Skin epidermis (tissue), 12 donors: Measurements from ENCODE around the gene GATD1.

Experiments
- H3K27ac ChIP-seq, 21 experiments: fragments of 200-600 bp; sonication (generic) in 11 of 21; one replicate each; pipeline ENCODE4 v1.5.0; 2020; ENCODE audit warnings: mild to moderate bottlenecking in 3 of 21, inconsistent platforms in 2 of 21, moderate library complexity in 2 of 21
- H3K4me3 ChIP-seq, 7 experiments: fragments of 200-600 bp; sonication (generic) in 2 of 7; one replicate each; pipeline ENCODE4 v1.5.0; 2020; ENCODE audit warnings: inconsistent platforms in 2 of 7, mild to moderate bottlenecking in 2 of 7, moderate library complexity in 1 of 7

The GATD1 gene

DNA sequence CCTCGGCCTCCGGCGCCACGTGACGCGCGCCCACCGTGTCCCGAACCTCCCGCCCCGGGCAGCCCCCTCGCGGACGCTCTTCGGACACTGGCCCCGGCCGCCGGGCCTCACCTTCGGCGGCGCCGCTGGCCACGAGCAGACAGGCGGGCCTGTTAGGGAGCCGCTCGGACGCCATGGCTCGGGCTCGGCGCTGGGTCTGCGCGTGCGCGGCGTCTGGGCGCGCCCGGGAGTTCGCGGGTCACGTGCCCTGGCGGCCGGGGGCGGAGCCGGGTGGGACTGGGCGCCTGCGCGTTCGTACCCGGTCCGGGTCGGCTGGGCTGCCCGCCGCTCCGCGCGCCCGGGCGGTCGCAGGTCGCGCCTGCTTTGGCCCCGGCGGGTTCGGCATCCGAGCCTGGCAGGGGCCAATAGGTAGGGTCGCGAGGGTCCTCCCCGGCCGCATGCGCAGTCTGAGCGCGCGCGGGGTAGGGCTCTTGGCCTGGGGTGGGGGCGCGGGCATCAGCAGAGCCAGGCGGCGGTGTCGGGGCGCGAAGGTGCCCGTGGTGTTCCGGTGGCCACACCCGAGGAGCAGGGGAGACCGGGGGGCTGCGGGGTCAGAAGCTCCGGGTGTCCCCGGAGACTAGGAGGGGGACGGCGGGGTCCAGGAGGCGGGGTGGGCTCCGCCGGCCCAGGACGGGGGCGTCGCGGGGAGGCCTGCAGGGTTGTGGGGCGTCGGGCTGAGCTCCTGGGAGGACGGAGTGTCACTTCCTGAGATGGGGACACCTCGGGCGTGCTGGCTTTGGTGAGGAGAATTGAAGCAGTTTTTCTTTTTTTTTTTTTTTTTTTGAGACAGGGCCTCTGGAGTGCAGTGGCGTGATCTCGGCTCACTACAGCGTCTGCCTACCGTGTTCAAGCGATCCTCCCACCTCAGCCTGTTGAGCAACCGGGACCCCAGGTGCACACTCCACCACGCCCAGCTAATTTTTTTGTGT is at the start of gene GATD1:
TSS of gene GATD1 (minus strand) at position 200 of the 968 bp plus-strand sequence. CDS start at position 175, 25 bp downstream.
- peak within 1 kb of the TSS; percentile 74 to 97 (median 93) for H3K27ac ChIP-seq

DNA sequence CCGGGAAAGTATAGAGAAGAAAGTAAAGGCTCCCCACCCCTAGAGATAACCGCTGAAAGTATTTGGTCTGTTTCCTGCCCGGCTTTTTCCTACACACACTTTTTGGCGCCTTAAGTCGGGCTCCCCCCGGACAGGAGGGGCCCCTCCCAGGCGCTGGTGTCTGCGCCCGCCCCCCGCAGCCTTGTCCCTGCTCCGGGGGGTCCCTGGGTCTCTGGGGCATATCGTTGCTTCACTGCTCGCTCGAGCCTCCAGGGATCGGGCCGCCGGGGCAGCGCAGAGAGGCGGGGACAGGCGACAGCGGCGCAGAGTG is 49.5 kb upstream of the GATD1 start:
- Histone ChIP-seq H3K4me3 (peak overlapping the region; percentile 14 to 49 (median 39)), H3K27ac (peak overlapping the region in 17 of 21 experiments; percentile 4 to 74 (median 58))

More for the DNA sequence above, at the start of gene GATD1:
- H3K4me3 ChIP-seq: peak within 1 kb of the TSS; percentile 57 to 91 (median 88)

DNA sequence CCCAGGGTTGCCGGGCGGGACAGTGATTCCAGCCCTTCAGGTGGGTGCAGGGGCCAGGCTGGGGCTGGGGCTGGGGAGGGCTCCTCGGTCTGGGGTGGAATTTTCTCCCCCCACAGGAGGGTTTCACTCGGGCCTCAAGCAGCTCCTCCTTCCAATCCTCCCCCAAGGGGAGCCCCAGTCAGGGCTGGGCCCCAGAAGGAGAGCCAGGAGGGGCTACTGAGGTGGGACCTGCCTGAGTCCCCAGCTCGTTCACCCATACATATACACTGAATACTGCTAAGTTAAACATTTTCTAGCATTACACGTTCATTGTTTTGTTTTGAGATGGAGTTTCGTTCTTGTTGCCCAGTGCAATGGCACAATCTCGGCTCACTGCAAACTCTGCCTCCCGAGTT is 48.9 kb upstream of the GATD1 start:
- H3K4me3 ChIP-seq: no peak overlapping the region
- H3K27ac ChIP-seq: peak overlapping the region in 7 of 21 experiments; percentile 17 to 74 (median 48)

GRCh38 chr11:825366-826226 is 48.3 kb upstream of the GATD1 start:
- Histone ChIP-seq H3K4me3 (no peak overlapping the region), H3K27ac (peak overlapping the region in 6 of 21 experiments; percentile 17 to 74 (median 52))

GRCh38 chr11:824942-825341 is 47.7 kb upstream of the GATD1 start:
- Histone ChIP-seq H3K27ac (peak overlapping the region in 1 of 21 experiments; percentile 4), H3K4me3 (no peak overlapping the region)

DNA sequence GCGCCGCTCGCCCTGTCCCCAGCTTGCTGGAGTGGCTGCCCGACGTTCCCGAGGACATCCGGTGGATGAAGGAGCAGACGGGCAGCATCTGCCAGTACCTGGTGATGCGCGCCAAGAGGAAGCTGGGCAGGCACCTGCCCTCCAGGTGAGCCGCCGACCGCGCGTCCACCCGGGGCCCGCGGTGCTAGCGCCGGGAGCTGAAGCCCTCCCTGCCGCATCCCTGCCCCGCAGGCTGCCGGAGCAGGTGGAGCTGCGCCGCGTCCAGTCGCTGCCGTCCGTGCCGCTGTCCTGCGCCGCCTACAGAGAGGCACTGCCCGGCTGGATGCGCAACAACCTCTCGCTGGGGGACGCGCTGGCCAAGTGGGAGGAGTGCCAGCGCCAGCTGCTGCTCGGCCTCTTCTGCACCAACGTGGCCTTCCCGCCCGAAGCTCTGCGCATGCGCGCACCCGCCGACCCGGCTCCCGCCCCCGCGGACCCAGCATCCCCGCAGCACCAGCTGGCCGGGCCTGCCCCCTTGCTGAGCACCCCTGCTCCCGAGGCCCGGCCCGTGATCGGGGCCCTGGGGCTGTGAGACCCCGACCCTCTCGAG is 47.1 kb upstream of the GATD1 start:
- Histone ChIP-seq H3K27ac (no peak overlapping the region), H3K4me3 (no peak overlapping the region)

GRCh38 chr11:823441-824291 is 46.4 kb upstream of the GATD1 start:
- H3K4me3 ChIP-seq: no peak overlapping the region
- no peak overlapping the region for H3K27ac ChIP-seq

DNA sequence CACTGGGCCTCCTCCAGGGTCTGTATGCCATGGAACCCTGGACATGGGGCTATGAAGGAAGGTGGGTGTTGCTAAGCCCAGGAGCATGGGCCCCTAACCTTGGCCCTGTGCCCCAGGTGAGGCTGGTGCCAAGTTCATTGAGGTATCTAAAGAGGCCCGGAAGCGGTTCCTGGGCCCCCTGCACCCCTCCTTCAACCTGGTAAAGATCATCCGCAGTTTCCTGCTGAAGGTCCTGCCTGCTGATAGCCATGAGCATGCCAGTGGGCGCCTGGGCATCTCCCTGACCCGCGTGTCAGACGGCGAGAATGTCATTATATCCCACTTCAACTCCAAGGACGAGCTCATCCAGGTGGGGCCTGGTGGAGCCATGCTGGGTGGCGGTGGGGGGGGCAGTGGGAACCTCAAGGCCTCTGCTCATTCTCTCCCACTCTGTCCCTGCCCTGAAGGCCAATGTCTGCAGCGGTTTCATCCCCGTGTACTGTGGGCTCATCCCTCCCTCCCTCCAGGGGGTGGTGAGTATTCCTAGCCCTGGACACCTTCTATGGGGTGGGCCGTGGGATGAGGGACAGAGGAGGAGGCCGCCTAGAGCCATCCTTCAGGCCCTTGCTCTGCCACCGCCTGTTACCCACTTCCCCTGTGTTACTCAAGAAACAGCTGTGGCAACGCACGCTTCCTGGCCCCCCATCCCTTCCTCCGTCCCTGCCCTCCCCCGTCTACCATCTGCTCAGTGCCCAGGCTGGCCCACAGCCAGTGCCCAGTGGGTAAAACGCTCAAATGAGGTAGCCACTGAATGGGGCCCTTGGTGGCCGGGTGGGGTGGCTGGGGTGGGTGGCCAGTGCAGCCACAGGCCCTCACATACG is 44.5 kb upstream of the GATD1 start:
- H3K27ac ChIP-seq: peak overlapping the region in 12 of 21 experiments; percentile 18 to 96 (median 84)
- H3K4me3 ChIP-seq: peak overlapping the region in 2 of 7 experiments; percentile 95 to 99

GRCh38 chr11:820655-821511 is 43.6 kb upstream of the GATD1 start:
- Histone ChIP-seq H3K4me3 (peak overlapping the region; percentile 60 to 99 (median 87)), H3K27ac (peak overlapping the region in 18 of 21 experiments; percentile 81 to 98 (median 94))

DNA sequence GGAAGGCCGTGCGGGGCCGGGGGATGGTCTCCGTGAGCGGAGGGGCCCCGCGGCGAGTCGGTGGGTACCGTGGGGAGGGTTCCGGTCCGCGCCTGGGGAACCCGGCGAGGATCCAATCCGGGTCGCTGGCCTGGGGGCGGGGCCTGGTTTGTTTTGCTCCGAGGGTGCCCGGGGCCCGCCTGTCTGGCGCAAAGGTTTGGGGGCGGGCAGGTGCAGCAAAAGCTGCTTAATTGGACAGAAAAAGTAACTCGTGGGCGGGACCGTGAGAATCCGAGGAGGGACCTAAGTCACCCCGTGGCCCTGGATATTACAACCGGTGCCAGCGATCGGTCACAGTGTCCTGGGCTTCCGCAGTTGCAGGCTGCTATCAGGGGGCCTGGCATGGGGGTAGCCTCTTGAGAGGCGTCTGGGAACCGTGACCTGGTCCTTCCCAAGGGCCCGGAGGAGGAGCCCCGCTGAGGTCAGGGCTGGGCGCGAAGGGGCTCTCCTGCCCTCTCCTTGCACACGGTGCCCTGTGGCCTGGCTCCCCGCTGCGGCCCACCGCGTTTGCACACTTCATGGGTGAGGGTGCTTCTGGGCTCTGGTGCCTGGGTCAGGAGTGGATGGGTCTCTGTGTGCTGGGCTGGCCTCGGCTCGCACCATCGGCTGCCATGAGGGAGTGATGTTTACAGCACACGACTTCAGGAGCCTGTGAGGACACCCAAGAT is 42.8 kb upstream of the GATD1 start:
- Histone ChIP-seq H3K4me3 (peak overlapping the region; percentile 60 to 99 (median 87)), H3K27ac (peak overlapping the region; percentile 65 to 98 (median 94))

- Histone ChIP-seq H3K4me3 (peak overlapping the region; percentile 60 to 99 (median 87)), H3K27ac (peak overlapping the region; percentile 65 to 98 (median 94))
Measured at GRCh38 chr11:819129-819931, 42.0 kb upstream of the GATD1 start.

DNA sequence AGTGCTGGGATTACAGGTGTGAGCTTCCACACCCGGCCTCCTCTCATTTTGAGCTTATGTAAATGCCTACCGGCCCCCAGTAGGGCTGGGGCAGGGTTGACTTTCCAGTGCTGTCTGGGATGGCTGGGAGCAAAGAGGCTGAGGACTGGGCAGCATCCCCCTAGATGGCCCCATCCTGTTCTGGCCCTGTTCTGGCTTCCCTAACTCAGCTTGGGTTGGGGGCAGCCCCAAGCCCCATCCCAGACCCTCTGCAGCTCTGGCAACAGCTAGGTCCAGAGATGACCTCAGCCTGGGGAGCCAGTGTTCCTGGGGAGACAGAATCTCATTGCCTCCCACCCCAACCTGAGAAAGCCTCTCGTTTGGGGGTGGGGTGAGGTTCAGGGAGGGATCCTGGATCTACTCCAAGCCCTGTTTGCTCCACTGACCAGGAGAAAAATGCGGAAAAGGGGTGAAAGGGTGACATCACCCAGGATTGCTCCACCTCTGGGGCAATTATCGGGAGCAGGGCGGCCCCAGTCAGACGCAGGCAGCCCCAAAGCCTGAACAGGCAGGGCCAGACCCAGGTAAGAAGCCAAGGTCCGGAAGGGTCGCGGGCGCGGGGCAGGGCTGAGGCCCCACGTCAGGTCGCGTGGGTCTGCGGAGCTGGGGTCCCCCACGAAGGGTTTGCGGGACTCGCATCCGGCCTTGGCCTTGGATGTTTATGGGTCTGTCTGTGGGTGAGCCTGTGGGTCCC is 41.3 kb upstream of the GATD1 start, which contains the start of gene PNPLA2:
TSS of gene PNPLA2 (plus strand) at position 519 of the 733 bp plus-strand sequence. CDS start 805 bp downstream, outside the sequence.
- peak within 1 kb of the TSS; percentile 65 to 98 (median 94) for H3K27ac ChIP-seq

GRCh38 chr11:816433-816779 is 39.1 kb upstream of the GATD1 start:
- no peak overlapping the region for H3K4me3 ChIP-seq
- H3K27ac ChIP-seq: no peak overlapping the region

More for the DNA sequence above, 41.3 kb upstream of the GATD1 start, which contains the start of gene PNPLA2:
- H3K4me3 ChIP-seq: peak within 1 kb of the TSS; percentile 60 to 99 (median 87)

- H3K4me3 ChIP-seq: no peak overlapping the region
- H3K27ac ChIP-seq: no peak overlapping the region
Measured at GRCh38 chr11:815675-816432, 38.6 kb upstream of the GATD1 start.
